Measurements from ENCODE around the gene IRX2. TPM values are rescaled to one million over a fixed set of nuclear protein-coding genes. Genes with fewer than 3 reads are reported as not detected.

IRX2 gene
- total RNA-seq, 4 donors from 2014 or later = not detected

- DNase-seq = no peak
- Histone ChIP-seq H3K9me3 (no peaks in the 10 kb centered on the region), H3K27ac (no peak overlapping the region), H3K27me3 (no peaks in the 10 kb centered on the region), H3K36me3 (no peaks in the 10 kb centered on the region), H3K4me3 (no peak overlapping the region), H3K4me1 (no peaks in the 10 kb centered on the region)
- TF ChIP-seq CTCF (IDR thresholded peaks at IDR 0.05) = no peak
- no peak for TF ChIP-seq POLR2A (IDR thresholded peaks at IDR 0.05)
Measured at GRCh38 chr5:2724031-2724581, 27.4 kb downstream of the IRX2 start.

- no peaks in the 10 kb centered on the region for H3K4me1 ChIP-seq
- no peak overlapping the region for H3K4me3 ChIP-seq
- no peak overlapping the region for H3K27ac ChIP-seq
- no peaks in the 10 kb centered on the region for H3K9me3 ChIP-seq
- DNase-seq = no peak
- no peaks in the 10 kb centered on the region for H3K36me3 ChIP-seq
- TF ChIP-seq CTCF (IDR thresholded peaks at IDR 0.05) = no peak
- TF ChIP-seq POLR2A (IDR thresholded peaks at IDR 0.05) = no peak
- H3K27me3 ChIP-seq = no peaks in the 10 kb centered on the region
Measured at GRCh38 chr5:2722901-2723300, 28.6 kb downstream of the IRX2 start.

GRCh38 chr5:2721385-2722138 lies 29.9 kb downstream of the IRX2 start:
- no peak for TF ChIP-seq CTCF (IDR thresholded peaks at IDR 0.05)
- TF ChIP-seq POLR2A (IDR thresholded peaks at IDR 0.05) = no peak
- no peak for DNase-seq

GRCh38 chr5:2719332-2719731 lies 32.1 kb downstream of the IRX2 start:
- no peaks in the 10 kb centered on the region for H3K27me3 ChIP-seq
- DNase-seq = no peak
- H3K36me3 ChIP-seq = no peaks in the 10 kb centered on the region
- no peak overlapping the region for H3K4me3 ChIP-seq
- H3K9me3 ChIP-seq = no peaks in the 10 kb centered on the region
- no peak for TF ChIP-seq CTCF (IDR thresholded peaks at IDR 0.05)
- no peak for TF ChIP-seq POLR2A (IDR thresholded peaks at IDR 0.05)
- H3K4me1 ChIP-seq = no peaks in the 10 kb centered on the region
- no peak overlapping the region for H3K27ac ChIP-seq

More at GRCh38 chr5:2721385-2722138, 29.9 kb downstream of the IRX2 start:
- Histone ChIP-seq H3K4me1 (no peaks in the 10 kb centered on the region), H3K27me3 (no peaks in the 10 kb centered on the region), H3K36me3 (no peaks in the 10 kb centered on the region), H3K27ac (no peak overlapping the region), H3K4me3 (no peak overlapping the region), H3K9me3 (no peaks in the 10 kb centered on the region)

GRCh38 chr5:2718115-2718514 lies 33.4 kb downstream of the IRX2 start:
- Histone ChIP-seq H3K36me3 (no peaks in the 10 kb centered on the region), H3K4me1 (no peaks in the 10 kb centered on the region), H3K4me3 (no peak overlapping the region), H3K27me3 (no peaks in the 10 kb centered on the region), H3K9me3 (no peaks in the 10 kb centered on the region), H3K27ac (no peak overlapping the region)
- no peak for TF ChIP-seq CTCF (IDR thresholded peaks at IDR 0.05)
- DNase-seq = no peak
